ENCODE results near the gene LHX8.

DNA sequence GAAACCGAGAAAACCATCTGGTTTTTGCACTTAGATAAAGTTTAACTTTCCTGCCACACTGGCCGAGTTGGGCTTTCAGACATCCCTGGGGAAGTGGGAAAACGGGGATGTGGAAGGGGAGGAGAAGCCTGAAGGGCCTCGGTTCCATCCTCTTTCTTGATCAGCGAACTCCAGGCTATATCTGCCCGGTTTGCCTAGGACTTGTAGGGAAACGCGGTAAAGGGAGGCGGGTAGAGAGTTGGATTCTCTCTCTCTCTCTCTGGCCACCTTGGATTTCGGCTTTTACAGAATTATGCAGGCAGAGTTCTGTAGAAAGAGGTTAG lies 4.6 kb upstream of the LHX8 start:
- TF ChIP-seq, protein P1, sequence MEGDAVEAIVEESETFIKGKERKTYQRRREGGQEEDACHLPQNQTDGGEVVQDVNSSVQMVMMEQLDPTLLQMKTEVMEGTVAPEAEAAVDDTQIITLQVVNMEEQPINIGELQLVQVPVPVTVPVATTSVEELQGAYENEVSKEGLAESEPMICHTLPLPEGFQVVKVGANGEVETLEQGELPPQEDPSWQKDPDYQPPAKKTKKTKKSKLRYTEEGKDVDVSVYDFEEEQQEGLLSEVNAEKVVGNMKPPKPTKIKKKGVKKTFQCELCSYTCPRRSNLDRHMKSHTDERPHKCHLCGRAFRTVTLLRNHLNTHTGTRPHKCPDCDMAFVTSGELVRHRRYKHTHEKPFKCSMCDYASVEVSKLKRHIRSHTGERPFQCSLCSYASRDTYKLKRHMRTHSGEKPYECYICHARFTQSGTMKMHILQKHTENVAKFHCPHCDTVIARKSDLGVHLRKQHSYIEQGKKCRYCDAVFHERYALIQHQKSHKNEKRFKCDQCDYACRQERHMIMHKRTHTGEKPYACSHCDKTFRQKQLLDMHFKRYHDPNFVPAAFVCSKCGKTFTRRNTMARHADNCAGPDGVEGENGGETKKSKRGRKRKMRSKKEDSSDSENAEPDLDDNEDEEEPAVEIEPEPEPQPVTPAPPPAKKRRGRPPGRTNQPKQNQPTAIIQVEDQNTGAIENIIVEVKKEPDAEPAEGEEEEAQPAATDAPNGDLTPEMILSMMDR (IDR thresholded peaks at IDR 0.05): no peak
- TF ChIP-seq POLR2AphosphoS5 (IDR thresholded peaks at IDR 0.05; ENCODE audit: low read depth, low read length) (no peak), TCF7L2 (IDR thresholded peaks at IDR 0.05; ENCODE audit: low read depth, low read length) (no peak)
- TF ChIP-seq, protein P2, sequence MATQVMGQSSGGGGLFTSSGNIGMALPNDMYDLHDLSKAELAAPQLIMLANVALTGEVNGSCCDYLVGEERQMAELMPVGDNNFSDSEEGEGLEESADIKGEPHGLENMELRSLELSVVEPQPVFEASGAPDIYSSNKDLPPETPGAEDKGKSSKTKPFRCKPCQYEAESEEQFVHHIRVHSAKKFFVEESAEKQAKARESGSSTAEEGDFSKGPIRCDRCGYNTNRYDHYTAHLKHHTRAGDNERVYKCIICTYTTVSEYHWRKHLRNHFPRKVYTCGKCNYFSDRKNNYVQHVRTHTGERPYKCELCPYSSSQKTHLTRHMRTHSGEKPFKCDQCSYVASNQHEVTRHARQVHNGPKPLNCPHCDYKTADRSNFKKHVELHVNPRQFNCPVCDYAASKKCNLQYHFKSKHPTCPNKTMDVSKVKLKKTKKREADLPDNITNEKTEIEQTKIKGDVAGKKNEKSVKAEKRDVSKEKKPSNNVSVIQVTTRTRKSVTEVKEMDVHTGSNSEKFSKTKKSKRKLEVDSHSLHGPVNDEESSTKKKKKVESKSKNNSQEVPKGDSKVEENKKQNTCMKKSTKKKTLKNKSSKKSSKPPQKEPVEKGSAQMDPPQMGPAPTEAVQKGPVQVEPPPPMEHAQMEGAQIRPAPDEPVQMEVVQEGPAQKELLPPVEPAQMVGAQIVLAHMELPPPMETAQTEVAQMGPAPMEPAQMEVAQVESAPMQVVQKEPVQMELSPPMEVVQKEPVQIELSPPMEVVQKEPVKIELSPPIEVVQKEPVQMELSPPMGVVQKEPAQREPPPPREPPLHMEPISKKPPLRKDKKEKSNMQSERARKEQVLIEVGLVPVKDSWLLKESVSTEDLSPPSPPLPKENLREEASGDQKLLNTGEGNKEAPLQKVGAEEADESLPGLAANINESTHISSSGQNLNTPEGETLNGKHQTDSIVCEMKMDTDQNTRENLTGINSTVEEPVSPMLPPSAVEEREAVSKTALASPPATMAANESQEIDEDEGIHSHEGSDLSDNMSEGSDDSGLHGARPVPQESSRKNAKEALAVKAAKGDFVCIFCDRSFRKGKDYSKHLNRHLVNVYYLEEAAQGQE (IDR thresholded peaks at IDR 0.05; ENCODE audit: insufficient read depth in 1 of 2, low read depth in 2 of 2, low read length in 1 of 2): no peak
